ENCODE data around the gene CDC25B.
"Not testable (repeated sequence)": the region's sequence is repeated elsewhere in the genome, so short reads cannot be mapped to it uniquely, and the experiment has no call there.

CDC25B gene

GRCh38 chr20:3829891-3830290, 33.8 kb downstream of the CDC25B start:
- DNase-seq = not testable (repeated sequence)

- no peak for DNase-seq
Observed at GRCh38 chr20:3836132-3836531, 40.0 kb downstream of the CDC25B start.

- no peak for DNase-seq
Observed at GRCh38 chr20:3839328-3839727, 43.2 kb downstream of the CDC25B start.

GRCh38 chr20:3840201-3840600, 44.1 kb downstream of the CDC25B start:
- DNase-seq = not testable (repeated sequence)

GRCh38 chr20:3842348-3842930, 46.3 kb downstream of the CDC25B start:
- no peak for DNase-seq

GRCh38 chr20:3843490-3843889, 47.4 kb downstream of the CDC25B start:
- no peak for DNase-seq

- DNase-seq = not testable (repeated sequence)
Observed at GRCh38 chr20:3843990-3844619, 48.0 kb downstream of the CDC25B start.

- peak in 2 of 14 donors; percentile 42 to 60 for DNase-seq
Observed at GRCh38 chr20:3846378-3846739, 50.2 kb downstream of the CDC25B start.

- DNase-seq = peak; percentile 13 to 93 (median 84)
Observed at GRCh38 chr20:3846740-3847428, 50.8 kb downstream of the CDC25B start, which contains the start of gene MAVS. TSS of gene MAVS (plus strand) at chr20:3846834. CDS start at chr20:3854625, 7,791 bp downstream.

GRCh38 chr20:3847429-3847940, 51.4 kb downstream of the CDC25B start:
- DNase-seq = peak in 1 of 14 donors; percentile 26

GRCh38 chr20:3848565-3848964, 52.5 kb downstream of the CDC25B start:
- DNase-seq = no peak

GRCh38 chr20:3854462-3854871, 58.4 kb downstream of the CDC25B start:
- DNase-seq = no peak
